ENCODE data around the gene HOXB3.
A peak's percentile ranks its signal among the peaks of the same experiment; 100 is the strongest.

The HOXB3 gene

DNA sequence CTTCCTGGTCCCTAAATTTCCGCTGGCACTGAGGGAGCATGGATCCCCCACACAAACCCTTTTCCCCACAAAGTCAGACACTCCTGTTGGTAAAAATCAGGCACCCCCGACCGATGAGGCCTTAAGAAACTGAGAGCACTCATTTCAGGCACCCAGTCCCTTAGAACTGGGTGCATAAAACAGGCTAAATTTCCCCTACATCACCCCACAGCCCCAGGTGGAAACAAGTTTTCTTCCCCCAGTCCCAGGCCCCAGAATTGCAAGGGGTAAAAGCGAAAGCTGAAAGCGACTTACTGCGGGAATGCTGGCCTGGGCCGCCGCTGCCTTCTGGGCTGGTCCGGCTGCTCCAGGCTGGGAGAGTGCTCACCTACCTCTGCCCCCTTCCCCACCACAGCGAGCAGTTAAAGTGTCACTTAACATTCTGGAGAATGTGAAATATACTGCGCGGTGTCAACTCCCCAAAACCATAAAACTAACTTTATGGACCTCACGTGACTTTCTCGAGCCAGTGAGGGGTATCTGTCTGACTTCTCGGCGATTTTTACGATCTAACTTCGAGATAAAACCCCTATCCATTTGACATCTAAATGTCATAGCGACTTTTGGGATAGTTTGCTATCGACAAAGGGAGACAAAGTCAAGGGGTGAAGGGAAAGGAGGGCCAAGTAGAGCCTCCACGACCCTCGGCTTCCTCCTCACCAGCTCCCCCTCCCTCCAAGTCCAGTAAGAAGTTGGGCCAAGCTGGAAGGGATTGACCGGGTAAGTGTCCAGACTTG lies at the start of gene HOXB3:
HOXB3 (minus strand) TSS at position 411 of the 776 bp plus-strand sequence. CDS start 37,767 bp downstream, outside the sequence.
- Mint-ChIP-seq H3K9me3 (no peaks in the 10 kb centered on the region), H3K4me3 (no peak within 1 kb of the TSS), H3K4me1 (ENCODE audit: low read depth) (peaks cover 53% of the 10 kb centered on the region), H3K36me3 (ENCODE audit: low read depth) (peaks cover 6% of the 10 kb centered on the region), H3K27ac (no peak within 1 kb of the TSS), H3K27me3 (ENCODE audit: low read depth) (peaks cover 86% of the 10 kb centered on the region)

- peaks cover 99% of the 10 kb centered on the region for H3K27me3 Mint-ChIP-seq (ENCODE audit: low read depth)
- no peaks in the 10 kb centered on the region for H3K36me3 Mint-ChIP-seq (ENCODE audit: low read depth)
- no peaks in the 10 kb centered on the region for H3K9me3 Mint-ChIP-seq
- H3K4me1 Mint-ChIP-seq (ENCODE audit: low read depth): peaks cover 7% of the 10 kb centered on the region
- H3K4me3 Mint-ChIP-seq: no peak overlapping the region
- no peak overlapping the region for H3K27ac Mint-ChIP-seq
These were observed 49.1 kb upstream of the HOXB3 start for GRCh38 chr17:48639136-48639535.

- Mint-ChIP-seq H3K9me3 (no peaks in the 10 kb centered on the region), H3K4me3 (no peak overlapping the region), H3K27ac (no peak overlapping the region), H3K4me1 (ENCODE audit: low read depth) (peaks cover 11% of the 10 kb centered on the region), H3K27me3 (ENCODE audit: low read depth) (peaks cover 98% of the 10 kb centered on the region), H3K36me3 (ENCODE audit: low read depth) (peaks cover 3% of the 10 kb centered on the region)
These were observed 47.6 kb upstream of the HOXB3 start for GRCh38 chr17:48637323-48638260.

- Mint-ChIP-seq H3K9me3 (no peaks in the 10 kb centered on the region), H3K36me3 (ENCODE audit: low read depth) (peaks cover 3% of the 10 kb centered on the region), H3K27me3 (ENCODE audit: low read depth) (peaks cover 98% of the 10 kb centered on the region), H3K4me1 (ENCODE audit: low read depth) (peaks cover 10% of the 10 kb centered on the region), H3K4me3 (no peak overlapping the region), H3K27ac (no peak overlapping the region)
These were observed 46.4 kb upstream of the HOXB3 start for GRCh38 chr17:48636177-48637018.

DNA sequence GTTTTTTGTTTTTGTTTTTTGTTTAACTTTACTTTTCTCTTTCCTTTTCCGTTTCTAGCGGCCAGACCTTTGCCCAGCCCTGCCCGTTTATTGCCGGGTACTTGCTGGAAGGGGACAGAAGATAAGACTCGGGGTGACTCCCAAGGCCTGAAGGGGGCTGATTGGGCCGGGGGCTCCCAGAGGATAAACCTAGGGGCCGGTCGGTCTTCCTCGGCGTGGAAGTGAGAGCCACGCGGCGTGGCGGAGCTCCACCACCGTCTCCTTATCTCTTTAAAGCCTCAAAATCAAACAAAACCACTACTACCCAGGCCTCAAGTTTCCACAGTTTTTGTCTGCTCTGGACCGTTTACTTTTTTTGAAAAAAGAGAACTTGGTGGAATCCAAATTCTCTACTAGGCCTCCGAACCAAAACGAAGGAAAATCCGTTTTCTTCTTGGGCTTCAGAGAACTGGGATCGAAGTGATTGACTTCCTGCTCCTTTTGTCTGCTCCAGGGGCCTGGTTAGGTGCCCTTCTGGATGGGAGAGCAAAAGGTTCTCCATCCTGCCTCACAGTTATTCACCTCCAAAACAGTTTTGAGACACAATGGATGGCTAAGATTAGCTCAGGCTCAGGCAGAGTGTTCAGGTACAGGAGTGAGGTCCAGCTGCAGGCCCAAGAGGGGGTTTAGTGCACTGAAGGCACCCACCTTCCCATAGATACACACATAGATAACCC lies 44.6 kb upstream of the HOXB3 start:
- Mint-ChIP-seq H3K27ac (no peak overlapping the region), H3K4me3 (peak overlapping the region; percentile 22)

DNA sequence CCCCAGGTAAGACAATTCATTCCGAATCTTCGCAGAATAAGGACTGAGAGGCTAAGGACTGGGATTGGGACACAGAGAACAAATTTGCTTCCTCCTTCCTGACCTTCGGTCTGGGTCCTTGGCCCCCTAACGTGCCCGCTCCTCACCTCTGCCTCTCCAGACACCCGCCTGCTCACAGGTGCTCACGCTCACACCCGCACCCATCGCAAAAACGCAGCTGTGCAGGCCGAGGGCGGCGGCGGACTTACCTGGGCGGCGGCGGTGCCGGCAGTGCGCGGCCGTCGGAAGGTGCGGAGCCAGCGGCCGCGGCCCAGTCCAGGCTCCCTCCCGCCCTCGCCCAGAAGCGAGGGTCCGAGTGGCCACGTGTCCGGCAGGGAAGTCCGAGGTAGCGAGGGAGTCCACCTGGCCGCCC lies 43.2 kb upstream of the HOXB3 start:
- peak overlapping the region; percentile 24 for H3K4me3 Mint-ChIP-seq
- peaks cover 3% of the 10 kb centered on the region for H3K36me3 Mint-ChIP-seq (ENCODE audit: low read depth)
- no peak overlapping the region for H3K27ac Mint-ChIP-seq
- peaks cover 9% of the 10 kb centered on the region for H3K4me1 Mint-ChIP-seq (ENCODE audit: low read depth)
- no peaks in the 10 kb centered on the region for H3K9me3 Mint-ChIP-seq
- H3K27me3 Mint-ChIP-seq (ENCODE audit: low read depth): peaks cover 99% of the 10 kb centered on the region

More for the DNA sequence above, 44.6 kb upstream of the HOXB3 start:
- no peaks in the 10 kb centered on the region for H3K9me3 Mint-ChIP-seq
- H3K27me3 Mint-ChIP-seq (ENCODE audit: low read depth): peaks cover 99% of the 10 kb centered on the region
- H3K4me1 Mint-ChIP-seq (ENCODE audit: low read depth): peaks cover 9% of the 10 kb centered on the region
- peaks cover 3% of the 10 kb centered on the region for H3K36me3 Mint-ChIP-seq (ENCODE audit: low read depth)

- Mint-ChIP-seq H3K27me3 (ENCODE audit: low read depth) (peaks cover 99% of the 10 kb centered on the region), H3K9me3 (no peaks in the 10 kb centered on the region), H3K4me3 (peak overlapping the region; percentile 8), H3K36me3 (ENCODE audit: low read depth) (peaks cover 3% of the 10 kb centered on the region), H3K4me1 (ENCODE audit: low read depth) (peaks cover 9% of the 10 kb centered on the region), H3K27ac (peak overlapping the region; percentile 53)
These were observed 42.7 kb upstream of the HOXB3 start for GRCh38 chr17:48632579-48633265.

DNA sequence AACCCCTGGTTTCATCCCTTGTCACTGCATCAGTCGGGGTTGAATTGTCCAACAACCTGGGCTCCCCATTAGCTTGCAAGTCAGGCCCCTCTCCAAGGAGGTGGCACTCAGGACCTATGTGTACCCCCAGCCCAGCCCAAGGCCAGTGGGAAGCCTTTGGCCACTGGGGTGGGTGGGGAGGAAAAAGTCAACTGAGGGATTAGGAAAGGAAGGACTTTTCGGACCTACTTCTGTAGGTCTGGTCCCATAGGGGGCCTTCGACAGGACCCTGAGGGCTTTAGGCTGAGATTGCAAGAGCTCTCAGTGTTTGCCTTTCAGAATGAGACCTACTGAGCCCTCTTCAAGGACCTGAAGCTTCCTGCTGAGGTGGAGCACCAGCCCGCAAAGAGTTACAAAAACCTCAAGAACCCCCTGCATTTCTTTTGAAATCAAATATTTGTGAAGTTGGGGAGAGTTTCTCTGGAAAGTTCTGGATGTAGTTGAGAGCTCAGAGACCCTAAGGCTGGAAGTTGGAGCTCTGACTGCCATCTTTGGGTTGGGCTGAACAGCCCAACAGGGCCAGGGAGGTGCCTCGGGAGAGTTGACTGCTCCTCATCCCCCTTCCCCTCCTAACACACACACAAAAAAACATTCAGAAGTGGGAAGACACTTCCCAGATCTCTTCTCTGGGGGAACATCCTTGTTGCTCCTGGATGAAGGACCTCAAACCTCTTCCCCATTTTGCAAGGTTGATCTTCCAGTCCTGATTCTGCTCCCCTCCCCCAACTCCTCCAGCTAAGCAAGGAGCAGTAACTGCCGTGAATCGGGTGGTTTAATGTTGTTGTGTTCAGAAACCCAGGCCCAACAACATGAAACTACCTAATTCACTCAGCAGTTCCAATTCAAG lies 41.9 kb upstream of the HOXB3 start:
- Mint-ChIP-seq H3K27me3 (ENCODE audit: low read depth) (peaks cover 98% of the 10 kb centered on the region), H3K27ac (no peak overlapping the region), H3K9me3 (no peaks in the 10 kb centered on the region)

GRCh38 chr17:48630925-48631692 lies 41.1 kb upstream of the HOXB3 start:
- Mint-ChIP-seq H3K9me3 (no peaks in the 10 kb centered on the region), H3K27me3 (ENCODE audit: low read depth) (peaks cover 98% of the 10 kb centered on the region), H3K4me3 (no peak overlapping the region), H3K36me3 (ENCODE audit: low read depth) (peaks cover 3% of the 10 kb centered on the region), H3K27ac (no peak overlapping the region), H3K4me1 (ENCODE audit: low read depth) (peaks cover 11% of the 10 kb centered on the region)

More for the DNA sequence above, 41.9 kb upstream of the HOXB3 start:
- Mint-ChIP-seq H3K4me1 (ENCODE audit: low read depth) (peaks cover 10% of the 10 kb centered on the region), H3K36me3 (ENCODE audit: low read depth) (peaks cover 3% of the 10 kb centered on the region), H3K4me3 (no peak overlapping the region)

DNA sequence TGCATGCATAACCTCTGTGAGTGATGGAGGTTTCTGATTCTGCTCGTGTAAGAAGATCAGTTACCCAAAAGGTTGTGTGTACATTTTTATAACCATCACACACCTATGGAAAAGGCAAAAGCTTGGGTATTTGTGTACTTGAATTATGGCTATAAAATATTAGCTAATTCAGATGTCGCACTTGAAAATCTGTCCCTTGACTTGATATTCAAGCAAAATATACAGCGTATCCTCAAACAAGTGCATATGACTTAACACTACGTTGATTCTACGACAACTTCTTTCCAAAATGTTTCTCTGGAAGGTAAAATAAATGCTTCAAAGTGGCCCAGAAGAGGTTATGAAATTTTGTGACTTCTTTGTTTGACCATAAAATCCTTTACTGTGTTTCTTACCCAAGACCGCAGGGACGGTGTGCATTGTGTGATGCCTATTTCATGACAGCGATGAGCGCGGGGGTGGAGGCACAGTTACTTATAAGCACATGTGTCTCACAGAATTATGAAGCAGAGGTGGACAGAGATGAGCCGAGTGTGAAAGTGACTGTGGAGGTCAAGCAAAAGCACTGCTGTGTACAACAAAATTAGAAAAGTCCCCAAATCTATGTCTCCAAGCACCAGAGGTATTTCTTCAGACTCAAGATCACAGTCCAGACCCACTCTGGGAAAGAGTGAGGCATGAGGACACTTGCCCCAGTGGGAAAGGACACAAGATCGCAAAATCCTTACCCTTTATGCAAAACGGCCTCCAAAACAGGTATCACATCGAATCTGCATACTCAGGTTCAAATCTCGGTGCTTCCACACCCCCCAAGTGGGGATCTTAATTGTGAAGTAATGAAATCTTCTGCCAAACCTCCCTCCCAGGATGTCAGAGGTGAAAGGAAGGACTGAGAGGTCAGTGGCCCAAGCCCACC lies 40.2 kb upstream of the HOXB3 start:
- Mint-ChIP-seq H3K27me3 (ENCODE audit: low read depth) (peaks cover 98% of the 10 kb centered on the region), H3K9me3 (no peaks in the 10 kb centered on the region), H3K27ac (no peak overlapping the region), H3K36me3 (ENCODE audit: low read depth) (peaks cover 3% of the 10 kb centered on the region), H3K4me3 (no peak overlapping the region), H3K4me1 (ENCODE audit: low read depth) (peaks cover 14% of the 10 kb centered on the region)

DNA sequence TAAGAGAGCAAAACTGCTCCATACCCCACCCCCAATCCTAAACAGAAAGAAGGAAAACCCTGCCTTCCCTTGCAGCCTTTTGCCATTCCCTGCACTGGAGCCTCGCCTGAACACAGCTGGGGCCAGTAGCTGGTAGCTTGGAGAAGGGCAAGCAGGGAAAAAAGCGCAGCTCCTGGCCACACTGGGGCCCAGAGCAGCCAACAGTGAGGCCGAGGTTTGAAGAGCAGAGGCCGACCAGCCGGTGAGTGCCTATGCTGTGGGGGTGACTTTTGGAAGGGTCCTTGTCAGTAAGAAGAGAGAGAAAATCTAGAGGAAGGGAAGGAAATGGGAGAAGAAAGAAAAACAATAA lies 39.3 kb upstream of the HOXB3 start:
- Mint-ChIP-seq H3K36me3 (ENCODE audit: low read depth) (peaks cover 3% of the 10 kb centered on the region), H3K9me3 (no peaks in the 10 kb centered on the region), H3K4me3 (no peak overlapping the region), H3K27ac (no peak overlapping the region), H3K27me3 (ENCODE audit: low read depth) (peaks cover 96% of the 10 kb centered on the region), H3K4me1 (ENCODE audit: low read depth) (peaks cover 14% of the 10 kb centered on the region)
